Choroid plexus epithelial cell (primary cell): Measurements from ENCODE around the gene SEC22C.

Experiments used
- DNase-seq: peaks from one replicate; pipeline ENCODE4 v3.0.0-alpha.2; 2010; ENCODE audit warnings: low read depth
- H3K4me3 ChIP-seq: 2 replicates; pipeline ENCODE4 v1.5.1; 2011; ENCODE audit warnings: low read depth, mild to moderate bottlenecking, control low read depth, low read length, moderate library complexity
- CTCF ChIP-seq: conservative IDR thresholded peaks from 2 replicates; pipeline ENCODE4 v1.5.1; 2011; ENCODE audit warnings: low read depth, mild to moderate bottlenecking, control low read depth, inconsistent platforms, low read length, moderate library complexity

Gene SEC22C

GRCh38 chr3:42507252-42507651, 74.5 kb downstream of the SEC22C start:
- no peak for DNase-seq
- no peak for TF ChIP-seq CTCF
- no peak overlapping the region for H3K4me3 ChIP-seq

- H3K4me3 ChIP-seq, result no peak overlapping the region
- no peak for DNase-seq
- no peak for TF ChIP-seq CTCF
These were observed 75.8 kb downstream of the SEC22C start for GRCh38 chr3:42505849-42506410.

GRCh38 chr3:42505128-42505848, 76.5 kb downstream of the SEC22C start:
- no peak for DNase-seq
- no peak for TF ChIP-seq CTCF
- no peak overlapping the region for H3K4me3 ChIP-seq

- no peak for TF ChIP-seq CTCF
- DNase-seq, result no peak
- H3K4me3 ChIP-seq, result no peak overlapping the region
These were observed 77.2 kb downstream of the SEC22C start for GRCh38 chr3:42504334-42505127.

GRCh38 chr3:42503957-42504333, 77.8 kb downstream of the SEC22C start:
- no peak for DNase-seq
- H3K4me3 ChIP-seq, result no peak overlapping the region
- no peak for TF ChIP-seq CTCF

GRCh38 chr3:42503251-42503924, 78.4 kb downstream of the SEC22C start:
- no peak overlapping the region for H3K4me3 ChIP-seq
- DNase-seq, result no peak
- no peak for TF ChIP-seq CTCF
